ENCODE measurements around the gene FMO1. TPM values are rescaled to one million over a fixed set of nuclear protein-coding genes. Genes with fewer than 3 reads are reported as not detected.
"Not testable (repeated sequence)": the region's sequence is repeated elsewhere in the genome, so short reads cannot be mapped to it uniquely, and the experiment has no call there.

FMO1 gene
- total RNA-seq, 1 experiment from 2014 or later = not detected

DNA sequence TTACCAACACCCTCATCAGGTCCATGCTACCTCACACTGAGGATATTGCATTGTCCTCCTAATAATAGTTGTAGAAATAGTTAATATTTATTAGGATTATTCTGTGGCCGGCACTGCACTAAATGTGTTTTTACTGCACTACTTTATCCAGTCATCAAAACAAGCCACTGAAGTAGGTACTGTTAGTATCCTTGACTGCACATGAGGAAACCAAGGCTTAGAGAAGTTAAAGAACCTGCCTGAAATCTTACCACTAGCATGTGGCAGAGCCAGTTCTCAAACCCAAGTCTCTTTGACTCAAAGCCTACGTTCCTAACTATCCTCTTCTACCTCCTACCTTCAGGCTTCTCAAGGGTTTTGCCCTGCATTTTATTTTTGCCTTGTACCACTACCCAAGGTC is 30.9 kb downstream of the FMO1 start:
- no peak for DNase-seq (ENCODE audit: low read depth)

DNA sequence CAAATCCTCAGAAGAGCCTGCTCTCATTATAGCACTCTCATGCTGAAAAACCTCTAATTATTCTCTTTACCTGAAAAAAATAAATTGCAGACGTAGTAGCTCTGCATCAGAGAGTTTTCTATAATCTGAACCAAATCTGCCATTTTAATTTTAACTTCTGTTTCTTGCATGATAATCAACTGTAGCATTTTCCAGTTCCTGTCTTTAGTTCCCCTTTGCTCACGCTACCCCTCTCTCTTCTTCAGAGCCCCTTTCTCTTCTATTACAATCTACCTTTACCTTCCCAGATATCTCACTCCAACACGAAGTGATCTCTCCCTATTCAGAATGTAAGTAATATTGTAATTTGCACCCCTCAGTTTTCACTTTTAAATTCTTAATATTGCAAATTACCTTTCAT is 31.4 kb downstream of the FMO1 start:
- DNase-seq (ENCODE audit: low read depth) = no peak

DNA sequence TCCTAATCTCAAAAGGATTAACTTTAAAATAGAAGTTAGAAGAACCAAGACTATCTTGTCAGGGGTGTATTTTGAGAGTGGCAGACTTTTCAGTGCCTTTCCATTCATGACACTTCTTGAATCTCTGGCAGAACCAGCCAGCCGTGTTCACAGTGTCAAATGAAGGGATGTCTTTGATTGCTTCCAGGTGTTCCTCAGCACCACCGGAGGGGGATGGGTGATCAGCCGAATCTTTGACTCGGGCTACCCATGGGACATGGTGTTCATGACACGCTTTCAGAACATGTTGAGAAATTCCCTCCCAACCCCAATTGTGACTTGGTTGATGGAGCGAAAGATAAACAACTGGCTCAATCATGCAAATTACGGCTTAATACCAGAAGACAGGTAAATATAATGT is 32.3 kb downstream of the FMO1 start:
- no peak for DNase-seq (ENCODE audit: low read depth)

DNA sequence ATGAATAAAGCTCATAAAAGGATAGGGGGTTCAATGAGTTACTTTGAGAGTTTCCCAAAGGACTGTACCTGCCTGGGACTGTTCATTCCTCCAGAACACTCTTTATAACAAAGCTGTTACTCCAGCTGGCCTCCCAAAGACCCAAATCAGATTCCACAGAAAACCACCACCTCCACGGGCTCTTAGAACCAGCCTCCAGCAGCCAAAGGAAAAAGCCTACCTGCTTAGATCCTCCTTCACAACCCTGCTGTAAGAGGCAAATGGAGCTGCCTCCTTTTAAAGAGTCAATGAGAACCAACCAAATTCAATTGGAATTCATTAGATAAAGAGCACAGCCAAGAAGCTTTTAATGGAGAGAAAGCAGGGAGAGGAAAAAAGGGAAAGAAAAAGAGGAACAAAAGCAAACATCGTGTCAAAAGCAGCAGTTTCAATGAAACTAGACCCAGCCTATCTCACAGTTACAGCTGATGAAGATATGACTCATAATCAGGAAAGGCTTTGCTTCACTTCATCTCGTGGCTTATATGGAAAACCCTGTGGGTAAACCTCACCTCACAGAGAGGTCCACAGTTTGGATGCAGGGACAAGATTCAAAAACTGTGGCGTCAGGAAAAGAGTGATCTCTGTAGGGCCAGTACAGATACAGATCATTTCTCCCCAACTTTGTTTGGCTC is 37.9 kb downstream of the FMO1 start:
- peak; percentile 13 for DNase-seq (ENCODE audit: low read depth)

DNA sequence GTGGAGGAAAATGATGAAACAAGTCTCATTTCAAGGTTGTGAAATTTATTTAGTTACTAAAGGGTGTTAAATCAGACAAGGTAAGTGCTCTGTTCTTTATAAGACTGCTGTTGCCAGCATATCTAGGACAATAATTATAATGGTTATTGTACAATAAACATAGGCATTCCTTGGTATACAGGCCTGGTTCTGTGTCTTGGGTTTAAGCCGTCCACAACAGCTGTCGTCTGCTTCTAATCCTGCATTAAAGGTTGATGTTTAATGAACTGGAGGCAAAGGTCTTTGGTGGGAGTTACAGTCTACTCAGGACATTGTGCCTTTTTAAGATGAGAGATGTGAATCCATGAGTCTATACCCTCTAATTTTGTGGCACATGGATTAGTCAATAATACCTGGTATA is 42.3 kb downstream of the FMO1 start:
- DNase-seq (ENCODE audit: low read depth) = no peak

DNA sequence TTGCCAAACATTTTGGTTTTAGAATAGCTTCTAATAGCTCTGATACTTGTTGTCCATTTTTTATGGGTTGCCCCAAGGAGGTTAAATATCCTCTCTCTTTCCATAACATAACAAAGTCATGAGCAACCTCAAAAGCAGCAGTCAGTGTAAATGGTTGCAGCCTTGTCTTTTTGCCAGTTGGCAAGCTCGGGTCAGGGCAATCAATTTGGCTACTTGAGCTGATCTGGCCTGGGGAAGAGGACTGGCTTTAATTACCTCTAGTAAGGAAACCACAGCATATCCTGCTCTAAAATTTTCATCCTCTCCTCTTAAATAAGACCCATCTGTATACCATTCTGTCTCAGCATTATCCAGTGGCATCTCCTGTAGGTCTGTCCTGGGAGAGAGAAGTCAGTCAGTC is 44.5 kb downstream of the FMO1 start:
- DNase-seq (ENCODE audit: low read depth) = no peak

DNA sequence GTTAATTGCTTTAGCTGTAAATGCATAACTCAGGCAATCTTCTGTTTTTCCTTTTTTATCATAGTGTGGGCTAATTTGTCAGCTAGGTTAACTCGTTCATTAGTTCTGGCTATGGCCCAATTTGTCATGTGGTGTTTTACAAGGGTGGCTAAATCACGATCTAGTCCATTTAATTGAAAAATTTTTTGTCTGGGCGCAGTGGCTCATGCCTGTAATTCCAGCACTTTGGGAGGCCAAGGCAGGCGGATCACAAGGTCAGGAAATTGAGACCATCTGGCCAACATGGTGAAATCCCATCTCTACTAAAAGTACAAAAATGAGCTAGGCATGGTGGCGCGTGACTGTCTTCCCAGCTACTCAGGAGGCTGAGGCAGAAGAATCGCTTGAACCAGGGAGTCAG is 47.1 kb downstream of the FMO1 start:
- not testable (repeated sequence) for DNase-seq (ENCODE audit: low read depth)

DNA sequence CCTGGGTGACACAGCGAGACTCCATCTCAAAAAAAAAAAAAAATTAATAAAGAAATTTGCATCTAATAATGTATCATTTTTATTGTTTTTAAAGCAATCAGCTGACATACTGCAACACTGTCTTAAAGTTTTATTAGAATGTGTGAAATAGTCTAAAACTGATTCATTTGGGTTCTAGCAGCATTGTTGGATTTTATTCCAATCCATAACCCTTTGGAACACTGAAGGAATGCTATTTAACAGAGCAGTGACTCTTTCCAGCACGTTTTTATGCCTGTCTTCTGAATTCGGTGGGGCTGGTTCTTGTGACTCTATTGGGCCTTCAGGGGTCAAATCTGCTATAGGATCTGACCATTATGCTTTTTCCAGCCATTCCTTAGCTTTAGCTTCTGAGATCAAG is 47.5 kb downstream of the FMO1 start:
- no peak for DNase-seq (ENCODE audit: low read depth)

DNA sequence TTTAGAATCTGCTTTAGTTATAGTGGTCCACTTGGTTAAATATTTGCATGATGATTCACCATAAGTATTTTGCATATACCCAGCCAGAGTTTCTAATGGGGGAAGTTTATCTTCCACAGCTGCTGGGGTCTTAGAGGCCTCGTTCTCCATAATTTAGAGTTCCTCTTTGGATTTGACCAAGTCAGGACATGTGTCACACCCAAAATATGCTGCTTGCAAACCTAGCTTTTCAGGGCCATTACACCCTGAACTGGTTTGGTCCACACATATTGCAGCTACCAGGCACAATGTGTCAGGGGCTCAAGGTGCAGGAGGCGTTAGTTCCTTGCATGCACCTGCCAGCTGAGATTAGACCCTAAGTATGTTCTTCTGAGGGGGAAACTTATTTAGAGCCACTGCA is 48.6 kb downstream of the FMO1 start:
- DNase-seq (ENCODE audit: low read depth) = no peak

DNA sequence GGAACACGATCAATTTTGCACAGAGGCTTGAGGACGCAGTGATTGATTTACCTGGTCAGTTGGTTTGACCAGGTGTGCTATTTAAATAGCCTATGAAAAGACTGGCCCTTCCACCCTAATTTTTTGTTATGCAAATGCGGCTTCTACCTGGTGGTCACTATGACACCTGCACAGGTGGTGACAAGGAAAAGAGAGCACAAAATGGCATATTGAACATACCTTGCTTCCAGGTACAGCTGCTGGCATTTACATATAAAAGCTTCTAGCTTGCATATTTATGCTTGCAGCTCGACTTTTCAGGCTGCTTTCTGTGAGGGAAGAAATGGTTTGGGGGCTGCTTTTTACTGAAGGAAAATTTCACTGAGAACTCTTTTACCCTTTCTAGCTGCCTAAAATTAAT is 50.4 kb downstream of the FMO1 start:
- DNase-seq (ENCODE audit: low read depth) = no peak

DNA sequence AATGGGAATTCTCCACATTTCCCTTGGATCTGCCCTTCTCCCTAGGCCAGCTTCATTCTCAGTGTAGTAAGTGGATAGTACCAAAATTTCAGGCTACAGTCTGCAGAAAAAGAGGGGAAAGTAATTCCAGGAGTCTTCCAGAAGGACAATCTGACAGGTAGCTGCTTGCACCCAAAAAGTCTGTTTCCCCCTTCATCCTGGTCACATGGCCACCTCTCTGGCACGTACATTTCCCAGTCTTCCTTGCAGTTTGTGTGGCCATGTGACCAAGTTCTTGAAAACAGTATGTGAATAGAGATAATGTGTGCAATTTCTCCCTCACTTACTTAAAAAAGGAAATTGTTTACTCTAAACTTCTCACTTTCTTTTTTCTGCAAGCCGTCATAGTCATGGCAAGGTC is 51.0 kb downstream of the FMO1 start:
- no peak for DNase-seq (ENCODE audit: low read depth)

DNA sequence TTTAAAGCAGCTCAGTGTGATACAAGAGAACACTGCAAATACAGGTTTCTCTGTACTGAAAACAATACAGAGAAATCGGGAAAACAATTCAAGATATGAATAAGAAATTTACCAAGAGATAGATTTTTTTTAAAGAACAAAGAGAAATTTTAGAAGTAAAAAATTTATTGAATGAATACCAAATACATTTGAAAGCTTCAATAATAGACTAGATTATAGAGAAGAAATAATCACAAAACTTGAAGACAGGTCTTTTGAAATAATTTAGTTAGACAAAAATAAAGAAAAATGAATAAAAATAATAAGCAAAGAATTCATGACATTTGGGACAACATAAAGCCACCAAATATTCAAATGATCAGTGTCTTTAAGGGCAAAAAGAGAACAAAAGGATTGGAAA is 52.1 kb downstream of the FMO1 start:
- DNase-seq (ENCODE audit: low read depth) = no peak

DNA sequence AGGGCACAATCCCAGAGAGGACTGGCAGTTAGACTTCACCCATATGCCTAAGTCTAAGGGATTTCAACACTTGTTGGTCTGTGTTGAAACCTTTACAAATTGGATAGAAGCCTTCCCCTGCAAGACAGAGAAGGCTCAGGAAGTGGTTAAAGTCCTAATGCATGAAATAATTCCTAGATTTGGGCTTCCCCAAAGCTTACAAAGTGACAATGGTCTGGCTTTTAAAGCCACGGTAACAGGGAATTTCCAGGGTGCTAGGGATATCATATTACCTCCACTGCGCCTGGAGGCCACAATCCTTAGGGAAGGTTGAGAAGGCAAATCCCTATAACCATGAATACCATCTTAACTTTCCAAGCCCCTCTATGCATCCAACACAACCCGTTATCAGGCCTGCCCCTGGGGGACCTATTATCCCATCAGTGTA is 62.4 kb downstream of the FMO1 start:
- no peak for DNase-seq (ENCODE audit: low read depth)

DNA sequence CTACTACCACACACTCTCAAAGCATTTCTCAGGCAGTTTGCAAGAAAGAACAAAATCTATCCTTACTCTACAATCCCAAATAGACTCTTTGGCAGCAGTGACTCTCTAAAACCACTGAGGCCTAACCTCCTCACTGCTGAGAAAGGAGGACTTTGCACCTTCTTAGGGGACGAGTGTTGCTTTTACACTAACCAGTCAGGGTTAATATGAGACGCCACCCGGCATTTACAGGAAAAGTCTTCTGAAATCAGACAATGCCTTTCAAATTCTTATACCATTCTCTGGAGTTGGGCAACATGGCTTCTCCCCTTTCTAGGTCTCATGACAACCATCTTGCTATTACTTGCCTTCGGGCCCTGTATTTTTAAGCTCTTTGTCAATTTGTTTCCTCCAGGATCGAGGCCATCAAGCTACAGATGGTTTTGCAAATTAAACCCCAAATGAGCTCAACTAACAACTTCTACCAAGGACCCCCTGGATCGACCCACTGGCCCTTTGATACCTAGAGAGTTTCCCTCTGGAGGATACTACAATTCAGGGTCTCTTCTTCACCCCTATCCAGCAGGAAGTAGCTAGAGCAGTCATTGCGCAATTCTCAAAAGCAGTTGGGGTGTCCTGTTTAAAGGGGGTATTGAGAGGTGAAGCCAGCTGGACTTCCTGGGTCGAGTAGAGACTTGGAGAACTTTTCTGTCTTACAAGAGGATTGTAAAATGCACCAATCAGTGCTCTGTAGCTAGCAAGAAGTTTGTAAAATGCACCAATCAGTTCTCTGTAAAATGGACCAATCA is 63.7 kb downstream of the FMO1 start:
- DNase-seq (ENCODE audit: low read depth) = no peak

DNA sequence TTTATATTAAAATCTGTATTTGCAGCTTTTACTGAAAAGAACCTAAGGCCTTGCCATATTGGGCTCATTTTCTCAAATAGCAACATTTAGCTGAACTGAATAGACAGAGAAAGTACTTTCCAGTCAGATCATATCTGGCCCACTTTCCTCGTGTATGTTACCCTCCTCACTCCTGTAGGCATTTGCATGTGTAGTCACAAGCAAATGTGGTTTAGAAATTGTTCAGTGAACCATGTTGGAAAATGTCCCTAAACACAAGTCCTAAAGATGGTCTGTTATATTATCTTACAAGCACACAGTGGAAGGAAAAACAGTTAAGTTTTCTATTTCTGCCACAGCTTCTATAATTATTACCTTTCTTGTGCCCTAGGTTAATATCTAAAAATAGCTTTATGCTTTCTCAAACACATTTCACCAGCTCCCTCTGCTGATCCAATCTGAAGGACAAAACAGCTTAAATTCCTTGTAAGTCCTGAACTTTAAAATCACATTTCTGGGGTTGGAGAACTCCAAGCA is 65.1 kb downstream of the FMO1 start:
- DNase-seq (ENCODE audit: low read depth) = no peak

DNA sequence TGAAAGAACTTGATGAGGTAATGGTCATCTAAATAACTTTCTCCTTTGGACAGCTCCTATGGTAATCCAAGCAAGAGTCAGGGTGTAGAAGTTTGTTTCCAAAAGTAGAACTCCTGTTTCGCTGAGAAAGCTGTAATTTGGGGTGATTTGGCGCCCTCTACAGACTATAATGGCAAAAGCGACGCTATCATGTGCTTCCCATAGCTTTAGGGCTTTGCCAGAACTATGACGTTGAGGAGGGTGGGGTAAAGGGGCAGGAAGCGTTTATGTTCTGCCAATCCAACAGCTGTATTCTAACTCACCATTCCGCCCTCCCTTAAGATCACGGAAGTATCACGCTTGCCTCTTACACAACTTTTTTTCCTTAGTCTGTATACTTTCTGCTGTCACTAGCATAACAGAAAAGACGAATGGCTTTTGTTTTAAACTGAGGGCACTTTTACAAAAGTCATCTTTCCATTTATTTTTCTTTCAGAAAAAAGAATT is 65.6 kb downstream of the FMO1 start, which contains the start of gene FMO4:
Gene FMO4, plus strand, starts transcription at position 349 of the 486 bp plus-strand sequence. CDS start 5,643 bp downstream, outside the sequence.
- peak; percentile 96 for DNase-seq (ENCODE audit: low read depth)

DNA sequence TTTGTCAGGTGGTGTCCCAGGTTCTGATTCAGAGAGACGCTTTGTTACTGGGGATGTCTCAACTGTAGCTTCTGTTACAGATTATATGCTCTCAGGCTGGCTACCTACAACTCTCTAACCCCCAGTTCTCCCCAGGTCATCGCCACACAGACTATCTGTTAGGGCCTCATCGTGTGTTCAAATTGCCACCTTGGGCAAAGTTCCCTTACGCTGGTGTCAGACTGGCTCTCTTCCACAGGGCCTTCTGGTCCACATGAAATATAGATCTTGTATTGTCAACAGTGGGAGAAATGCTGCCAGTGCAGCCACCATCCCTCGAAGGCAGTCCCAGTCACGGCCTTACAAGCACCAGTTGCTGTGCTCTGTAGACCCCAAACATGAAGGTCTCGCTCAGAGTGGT is 81.0 kb downstream of the FMO1 start:
- DNase-seq (ENCODE audit: low read depth) = no peak

DNA sequence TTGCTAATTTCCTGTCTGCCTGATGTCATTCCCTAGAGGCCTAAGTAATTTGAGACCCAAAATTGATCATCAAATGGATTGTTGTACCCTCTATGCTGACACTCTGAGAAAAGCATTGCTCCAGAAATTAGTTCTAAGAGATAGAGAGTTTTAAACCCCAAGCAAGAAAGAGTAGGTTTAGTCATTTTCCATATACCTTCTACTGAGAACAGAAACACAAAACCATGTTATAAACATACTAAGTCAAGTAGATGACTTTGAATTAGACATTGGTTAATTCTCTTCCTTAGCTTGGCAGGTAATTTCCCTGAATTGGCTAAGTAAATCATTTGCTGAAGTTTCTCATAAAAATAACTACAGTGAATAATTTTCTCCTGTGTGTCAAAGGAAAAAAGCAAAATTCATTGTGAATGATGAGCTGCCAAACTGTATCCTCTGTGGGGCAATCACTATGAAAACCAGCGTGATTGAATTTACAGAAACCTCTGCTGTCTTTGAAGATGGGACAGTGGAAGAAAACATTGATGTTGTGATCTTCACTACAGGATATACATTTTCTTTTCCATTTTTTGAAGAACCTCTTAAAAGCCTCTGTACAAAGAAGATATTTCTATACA is 85.8 kb downstream of the FMO1 start:
- no peak for DNase-seq (ENCODE audit: low read depth)
